UCSD-AML1 (cell line): ENCODE measurements around the gene NLGN1.
"Not testable (repeated sequence)": the region's sequence is repeated elsewhere in the genome, so short reads cannot be mapped to it uniquely, and the experiment has no call there.

Experiments used
- DNase-seq: peaks from one replicate; lab custom pipeline; 2025; ENCODE audit not compliant: unreplicated experiment; lab: John Stamatoyannopoulos, UW

The NLGN1 gene

GRCh38 chr3:173429076-173429475 lies 31.5 kb downstream of the NLGN1 start:
- no peak for DNase-seq

- DNase-seq, result no peak
These were observed 32.0 kb downstream of the NLGN1 start for GRCh38 chr3:173429527-173429926.

- DNase-seq, result no peak
These were observed 33.0 kb downstream of the NLGN1 start for GRCh38 chr3:173430576-173430975.

- DNase-seq, result no peak
These were observed 41.5 kb downstream of the NLGN1 start for GRCh38 chr3:173439004-173439403.

GRCh38 chr3:173440514-173440913 lies 43.0 kb downstream of the NLGN1 start:
- no peak for DNase-seq

GRCh38 chr3:173451561-173451960 lies 54.0 kb downstream of the NLGN1 start:
- not testable (repeated sequence) for DNase-seq

- DNase-seq, result no peak
These were observed 65.7 kb downstream of the NLGN1 start for GRCh38 chr3:173463250-173463649.

- no peak for DNase-seq
These were observed 67.6 kb downstream of the NLGN1 start for GRCh38 chr3:173465112-173465511.

- no peak for DNase-seq
These were observed 68.5 kb downstream of the NLGN1 start for GRCh38 chr3:173465898-173466678.

GRCh38 chr3:173467501-173467900 lies 70.0 kb downstream of the NLGN1 start:
- DNase-seq, result no peak

- no peak for DNase-seq
These were observed 75.7 kb downstream of the NLGN1 start for GRCh38 chr3:173473237-173473636.

- no peak for DNase-seq
These were observed 81.8 kb downstream of the NLGN1 start for GRCh38 chr3:173479301-173479700.

- DNase-seq, result no peak
These were observed 104.5 kb downstream of the NLGN1 start for GRCh38 chr3:173501931-173502489.

GRCh38 chr3:173502983-173503568 lies 105.5 kb downstream of the NLGN1 start:
- DNase-seq, result no peak

GRCh38 chr3:173510565-173510964 lies 113.0 kb downstream of the NLGN1 start:
- no peak for DNase-seq

- no peak for DNase-seq
These were observed 115.6 kb downstream of the NLGN1 start for GRCh38 chr3:173513123-173513522.

GRCh38 chr3:173529062-173529711 lies 131.6 kb downstream of the NLGN1 start:
- peak; percentile 5 for DNase-seq

GRCh38 chr3:173531602-173532001 lies 134.1 kb downstream of the NLGN1 start:
- no peak for DNase-seq

GRCh38 chr3:173538410-173538809 lies 140.9 kb downstream of the NLGN1 start:
- DNase-seq, result no peak

GRCh38 chr3:173545590-173545989 lies 148.0 kb downstream of the NLGN1 start:
- not testable (repeated sequence) for DNase-seq

- no peak for DNase-seq
These were observed 149.5 kb downstream of the NLGN1 start for GRCh38 chr3:173547070-173547469.

GRCh38 chr3:173548261-173548660 lies 150.7 kb downstream of the NLGN1 start:
- DNase-seq, result no peak
